Measurements from ENCODE around the gene ARHGAP22.

DNA sequence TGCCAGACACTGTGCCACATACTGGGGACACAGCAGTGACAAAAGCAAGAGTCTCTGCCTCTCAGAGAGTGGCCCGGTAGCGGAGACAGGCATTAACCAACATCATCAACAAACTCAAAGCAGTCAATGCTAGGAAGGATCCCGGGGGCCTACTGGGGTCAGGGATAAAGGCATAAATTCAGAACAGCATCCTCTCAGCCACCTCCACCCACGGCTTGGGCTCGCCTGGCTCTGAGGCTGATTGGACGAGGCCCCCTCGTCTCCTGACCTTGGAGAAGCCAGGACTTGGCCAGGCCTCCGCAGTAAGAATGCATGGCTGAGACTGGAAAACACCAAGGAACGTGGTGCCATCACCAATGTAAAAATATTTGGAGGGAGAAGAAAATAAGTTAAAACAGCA lies 102.1 kb downstream of the ARHGAP22 start:
- TF ChIP-seq, protein P1, sequence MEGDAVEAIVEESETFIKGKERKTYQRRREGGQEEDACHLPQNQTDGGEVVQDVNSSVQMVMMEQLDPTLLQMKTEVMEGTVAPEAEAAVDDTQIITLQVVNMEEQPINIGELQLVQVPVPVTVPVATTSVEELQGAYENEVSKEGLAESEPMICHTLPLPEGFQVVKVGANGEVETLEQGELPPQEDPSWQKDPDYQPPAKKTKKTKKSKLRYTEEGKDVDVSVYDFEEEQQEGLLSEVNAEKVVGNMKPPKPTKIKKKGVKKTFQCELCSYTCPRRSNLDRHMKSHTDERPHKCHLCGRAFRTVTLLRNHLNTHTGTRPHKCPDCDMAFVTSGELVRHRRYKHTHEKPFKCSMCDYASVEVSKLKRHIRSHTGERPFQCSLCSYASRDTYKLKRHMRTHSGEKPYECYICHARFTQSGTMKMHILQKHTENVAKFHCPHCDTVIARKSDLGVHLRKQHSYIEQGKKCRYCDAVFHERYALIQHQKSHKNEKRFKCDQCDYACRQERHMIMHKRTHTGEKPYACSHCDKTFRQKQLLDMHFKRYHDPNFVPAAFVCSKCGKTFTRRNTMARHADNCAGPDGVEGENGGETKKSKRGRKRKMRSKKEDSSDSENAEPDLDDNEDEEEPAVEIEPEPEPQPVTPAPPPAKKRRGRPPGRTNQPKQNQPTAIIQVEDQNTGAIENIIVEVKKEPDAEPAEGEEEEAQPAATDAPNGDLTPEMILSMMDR (IDR thresholded peaks at IDR 0.05; ENCODE audit: insufficient read depth, low read depth, low read length), result no peak
- TF ChIP-seq EZH2 (IDR thresholded peaks at IDR 0.05; ENCODE audit: insufficient read depth, low read length), result no peak

Measured in astrocyte (in vitro differentiated cells and primary cell).